Left kidney (tissue), 2 donors: ENCODE data around the gene COP1. TPM values are rescaled to one million over a fixed set of nuclear protein-coding genes. Genes with fewer than 3 reads are reported as not detected.

Experiments
- DNase-seq: peaks from one replicate; pipeline ENCODE4 v3.0.0-alpha.2; 2013
- polyA plus RNA-seq: library from polyadenylated mRNA; unstranded; fragments of 120-200 nt; gene quantifications from one replicate; pipeline ENCODE4 v1.2.1, GENCODE V29; 2013; ENCODE audit not compliant: insufficient read length

The COP1 gene
- polyA plus RNA-seq, 1 donor: 69.1 TPM

- DNase-seq: no peak
Observed at GRCh38 chr1:176203735-176204134, 3.4 kb downstream of the COP1 start.

- DNase-seq: no peak
Observed at GRCh38 chr1:176201568-176201967, 5.5 kb downstream of the COP1 start.

- DNase-seq: no peak
Observed at GRCh38 chr1:176199707-176200106, 7.4 kb downstream of the COP1 start.

- DNase-seq: no peak
Observed at GRCh38 chr1:176198413-176198812, 8.7 kb downstream of the COP1 start.

- DNase-seq: no peak
Observed at GRCh38 chr1:176196728-176197127, 10.4 kb downstream of the COP1 start.

- DNase-seq: no peak
Observed at GRCh38 chr1:176195547-176195946, 11.5 kb downstream of the COP1 start.

GRCh38 chr1:176193663-176194062, 13.4 kb downstream of the COP1 start:
- no peak for DNase-seq

- no peak for DNase-seq
Observed at GRCh38 chr1:176193023-176193422, 14.1 kb downstream of the COP1 start.

- no peak for DNase-seq
Observed at GRCh38 chr1:176188604-176189003, 18.5 kb downstream of the COP1 start.

GRCh38 chr1:176187001-176187400, 20.1 kb downstream of the COP1 start:
- no peak for DNase-seq

- no peak for DNase-seq
Observed at GRCh38 chr1:176183618-176184017, 23.5 kb downstream of the COP1 start.

GRCh38 chr1:176178316-176178715, 28.8 kb downstream of the COP1 start:
- DNase-seq: no peak

GRCh38 chr1:176177764-176178163, 29.3 kb downstream of the COP1 start:
- DNase-seq: no peak

- no peak for DNase-seq
Observed at GRCh38 chr1:176174108-176174507, 33.0 kb downstream of the COP1 start.

GRCh38 chr1:176172215-176172614, 34.9 kb downstream of the COP1 start:
- no peak for DNase-seq

- DNase-seq: no peak
Observed at GRCh38 chr1:176167210-176167609, 39.9 kb downstream of the COP1 start.

- no peak for DNase-seq
Observed at GRCh38 chr1:176165573-176165972, 41.5 kb downstream of the COP1 start.

- no peak for DNase-seq
Observed at GRCh38 chr1:176164014-176164678, 42.9 kb downstream of the COP1 start.

GRCh38 chr1:176159993-176160392, 47.1 kb downstream of the COP1 start:
- DNase-seq: no peak

- peak; percentile 5 for DNase-seq
Observed at GRCh38 chr1:176157995-176158394, 49.1 kb downstream of the COP1 start.

GRCh38 chr1:176149939-176150807, 56.9 kb downstream of the COP1 start:
- DNase-seq: no peak

GRCh38 chr1:176144526-176144925, 62.6 kb downstream of the COP1 start:
- no peak for DNase-seq

- DNase-seq: no peak
Observed at GRCh38 chr1:176142973-176143372, 64.1 kb downstream of the COP1 start.

- DNase-seq: no peak
Observed at GRCh38 chr1:176141449-176141848, 65.6 kb downstream of the COP1 start.
